Activated naive CD8-positive, alpha-beta T cell (primary cell): Measurements from ENCODE around the gene KRT83.

Source experiments
- H3K27ac Mint-ChIP-seq: one replicate; pipeline ENCODE4 v1.8.0; 2021; ENCODE audit warnings: mixed read lengths
- H3K27me3 Mint-ChIP-seq: one replicate; pipeline ENCODE4 v1.8.0; 2021; ENCODE audit warnings: mixed read lengths
- H3K36me3 Mint-ChIP-seq: one replicate; pipeline ENCODE4 v1.8.0; 2021; ENCODE audit warnings: mixed read lengths
- H3K4me1 Mint-ChIP-seq: one replicate; pipeline ENCODE4 v1.8.0; 2021; ENCODE audit warnings: low read depth, mixed read lengths
- H3K4me3 Mint-ChIP-seq: one replicate; pipeline ENCODE4 v1.8.0; 2021; ENCODE audit warnings: mild to moderate bottlenecking, mixed read lengths
- H3K9me3 Mint-ChIP-seq: one replicate; pipeline ENCODE4 v1.8.0; 2021; ENCODE audit warnings: low read depth, mixed read lengths

KRT83 gene

DNA sequence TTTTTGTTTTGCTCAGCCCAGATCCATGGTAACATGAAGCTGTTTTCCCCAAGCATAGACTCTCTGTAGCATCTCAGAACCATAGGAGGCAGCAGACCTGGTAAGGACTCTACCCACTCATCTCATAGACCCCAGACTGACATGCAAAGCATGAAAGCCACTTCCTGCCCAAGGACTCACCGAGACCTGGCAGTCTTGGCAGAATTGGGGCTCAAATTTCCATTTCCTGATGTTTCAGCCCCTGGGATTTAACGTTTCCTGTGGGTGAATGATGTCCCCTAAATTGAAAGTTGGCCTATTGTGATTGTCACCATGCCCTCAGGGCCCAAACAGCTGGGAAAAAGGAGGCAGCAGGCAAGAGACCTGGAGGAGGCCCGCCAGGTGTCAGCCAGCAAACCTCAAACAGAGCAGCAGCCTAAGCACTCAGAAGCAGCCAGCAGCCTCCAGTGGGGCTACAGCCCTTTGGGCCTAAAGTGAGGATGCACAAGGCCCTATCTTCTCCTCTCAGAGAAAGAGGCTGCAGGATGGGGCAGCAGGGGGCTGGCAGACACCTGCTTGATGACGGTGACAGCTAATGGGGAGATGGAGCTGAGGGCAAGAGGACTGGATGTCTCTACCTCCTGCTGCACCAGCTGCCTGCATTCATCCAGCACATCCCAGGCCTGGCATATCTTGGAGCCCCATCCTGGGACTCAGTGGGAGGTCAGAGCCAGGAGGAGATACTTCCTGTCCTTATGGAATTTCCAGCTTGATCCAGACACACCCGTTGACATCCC lies 37.6 kb upstream of the KRT83 start:
- H3K4me3 Mint-ChIP-seq, result peak overlapping the region; percentile 30

DNA sequence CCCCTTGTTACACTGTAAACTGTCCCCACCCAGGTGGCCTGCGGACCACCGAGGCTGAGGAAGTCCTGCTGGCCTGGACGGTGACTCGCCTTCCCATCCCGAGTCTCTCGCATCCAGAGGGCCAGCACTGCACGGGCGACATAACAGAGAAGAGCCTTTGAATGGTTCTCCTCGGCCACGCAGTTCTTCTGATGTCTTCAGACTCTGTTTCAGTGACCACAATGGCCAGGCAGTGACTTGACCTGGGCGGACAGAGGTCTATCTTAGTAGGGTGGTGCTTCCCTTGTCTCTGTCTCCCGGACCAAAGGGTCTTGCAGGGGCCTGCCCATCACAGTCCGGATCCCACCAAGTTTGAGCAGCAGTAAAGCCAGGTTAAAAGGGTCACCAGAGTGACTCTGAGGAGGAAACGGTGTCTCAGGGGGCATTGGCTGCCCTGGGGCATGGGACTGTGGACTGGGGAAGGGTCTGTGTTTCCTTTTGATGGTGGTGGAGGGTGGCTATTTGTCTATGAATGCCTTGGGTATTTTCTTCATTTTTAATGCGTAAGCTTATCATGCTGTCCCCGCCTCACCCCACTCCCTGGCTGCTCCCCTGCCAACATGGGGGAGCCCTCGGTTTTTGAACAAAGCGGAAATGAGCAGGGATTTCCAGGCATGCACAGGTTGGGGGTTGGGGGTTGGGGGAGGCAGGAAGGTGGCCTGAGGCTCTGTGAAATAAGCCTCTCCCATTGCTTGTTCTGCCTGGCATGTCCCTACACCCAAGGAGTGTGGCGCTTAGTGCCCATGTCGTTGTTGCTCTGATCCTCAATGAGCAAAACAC lies 35.8 kb upstream of the KRT83 start:
- H3K4me3 Mint-ChIP-seq, result no peak overlapping the region
- H3K9me3 Mint-ChIP-seq, result no peaks in the 10 kb centered on the region
- no peaks in the 10 kb centered on the region for H3K36me3 Mint-ChIP-seq
- peaks cover 43% of the 10 kb centered on the region for H3K4me1 Mint-ChIP-seq
- peaks cover 3% of the 10 kb centered on the region for H3K27me3 Mint-ChIP-seq
- no peak overlapping the region for H3K27ac Mint-ChIP-seq

More for the DNA sequence above, 37.6 kb upstream of the KRT83 start:
- Mint-ChIP-seq H3K27me3 (no peaks in the 10 kb centered on the region), H3K9me3 (no peaks in the 10 kb centered on the region), H3K27ac (peak overlapping the region; percentile 41), H3K4me1 (peaks cover 27% of the 10 kb centered on the region), H3K36me3 (no peaks in the 10 kb centered on the region)

DNA sequence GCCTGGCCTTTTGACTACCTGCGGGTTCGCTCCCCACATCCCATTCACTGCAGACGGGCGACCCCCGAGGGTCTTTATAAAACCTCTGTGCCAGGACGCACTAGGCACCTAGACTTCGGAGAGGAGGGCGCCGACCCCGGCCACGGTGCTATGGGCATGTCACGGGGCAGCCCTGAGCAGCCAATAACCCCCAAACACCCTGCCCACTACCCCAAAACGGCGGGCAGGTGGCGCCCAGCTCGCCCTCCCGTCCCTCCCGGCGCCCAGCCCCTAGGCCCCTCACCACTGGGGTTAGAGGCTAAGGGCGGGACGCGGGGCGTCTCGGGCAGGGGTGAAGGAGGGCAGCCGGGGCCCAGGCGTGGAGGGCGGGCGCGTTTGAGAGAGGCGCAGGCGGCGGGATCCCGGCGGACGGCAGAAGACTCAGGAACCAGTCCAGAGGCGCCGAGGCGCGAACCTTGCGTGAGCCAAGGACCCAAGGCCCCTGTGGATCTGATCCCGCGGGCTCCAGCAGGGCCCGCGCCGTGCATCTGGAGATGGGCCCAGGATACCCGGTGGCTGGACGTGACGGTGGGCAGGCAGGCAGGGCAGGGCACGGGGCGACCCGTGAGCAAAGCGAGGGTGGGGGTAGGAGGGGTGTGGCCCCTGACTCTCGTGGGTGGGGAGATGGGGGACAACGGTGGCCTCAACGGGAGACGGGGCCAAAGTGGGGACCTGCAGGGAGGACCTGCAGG lies 35.0 kb upstream of the KRT83 start:
- no peak overlapping the region for H3K4me3 Mint-ChIP-seq
- no peaks in the 10 kb centered on the region for H3K36me3 Mint-ChIP-seq
- H3K27ac Mint-ChIP-seq, result no peak overlapping the region
- peaks cover 47% of the 10 kb centered on the region for H3K4me1 Mint-ChIP-seq
- H3K9me3 Mint-ChIP-seq, result no peaks in the 10 kb centered on the region
- peaks cover 3% of the 10 kb centered on the region for H3K27me3 Mint-ChIP-seq

DNA sequence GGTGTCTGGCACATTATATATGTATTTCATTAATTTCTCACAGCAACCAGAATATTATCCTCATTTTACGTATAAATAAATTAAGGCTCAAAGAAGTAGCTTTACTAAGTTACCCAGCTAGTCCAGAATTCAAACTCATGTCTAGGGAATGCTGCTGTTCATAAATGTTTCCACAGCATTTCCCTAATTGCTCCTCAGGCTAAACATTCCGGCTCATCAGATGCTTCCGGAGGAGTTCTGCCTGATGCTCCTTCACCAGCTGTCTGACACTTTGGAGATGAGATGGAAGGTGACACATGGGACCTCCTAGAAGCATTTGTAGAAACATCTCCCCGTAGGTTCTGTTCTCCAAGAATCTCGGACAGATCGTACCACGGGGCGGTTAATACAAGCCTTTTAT lies 34.0 kb upstream of the KRT83 start:
- Mint-ChIP-seq H3K4me3 (no peak overlapping the region), H3K27ac (no peak overlapping the region), H3K9me3 (no peaks in the 10 kb centered on the region), H3K4me1 (peaks cover 54% of the 10 kb centered on the region), H3K36me3 (no peaks in the 10 kb centered on the region), H3K27me3 (peaks cover 3% of the 10 kb centered on the region)

DNA sequence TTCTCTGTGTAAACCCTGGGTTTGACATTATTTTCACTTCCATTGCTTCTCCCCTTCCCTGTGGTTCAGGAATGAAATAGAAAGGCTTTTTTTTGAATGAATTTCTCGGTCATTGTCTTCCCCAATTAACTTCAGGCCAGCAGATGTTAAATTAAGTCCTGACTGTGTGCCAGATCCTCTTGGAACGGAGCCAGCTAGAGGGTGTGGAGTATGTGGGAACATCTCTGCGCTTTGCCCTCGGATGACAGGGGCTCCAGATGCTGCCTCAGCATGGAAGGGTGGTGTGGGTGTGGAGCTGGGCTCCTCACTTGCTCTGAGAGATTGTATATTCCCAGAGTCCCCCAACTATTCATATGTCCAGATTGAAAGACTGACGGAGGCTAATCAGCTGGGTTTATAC lies 33.0 kb upstream of the KRT83 start:
- no peak overlapping the region for H3K4me3 Mint-ChIP-seq

DNA sequence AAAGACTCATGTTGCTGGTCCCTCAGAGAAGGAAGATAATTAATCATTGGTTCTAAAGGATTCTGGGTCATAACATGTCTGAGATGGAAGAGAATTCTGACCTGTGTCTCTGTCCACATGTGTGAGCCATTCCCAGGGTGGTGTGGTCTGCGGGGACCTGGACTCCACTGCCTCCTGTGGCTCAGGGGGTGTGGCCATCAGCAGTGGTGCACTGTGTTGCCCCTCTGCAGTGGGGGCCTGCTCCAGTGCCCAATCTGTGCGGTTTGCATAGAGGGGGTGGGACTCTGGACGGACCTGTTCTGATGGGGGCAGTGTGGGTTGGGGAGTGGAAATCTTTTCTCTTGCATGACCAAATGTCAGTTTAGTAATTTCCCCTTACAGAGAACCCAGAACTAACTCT lies 32.6 kb upstream of the KRT83 start:
- H3K9me3 Mint-ChIP-seq, result no peaks in the 10 kb centered on the region
- H3K36me3 Mint-ChIP-seq, result no peaks in the 10 kb centered on the region
- no peak overlapping the region for H3K4me3 Mint-ChIP-seq
- H3K27me3 Mint-ChIP-seq, result peaks cover 3% of the 10 kb centered on the region
- H3K27ac Mint-ChIP-seq, result no peak overlapping the region
- peaks cover 43% of the 10 kb centered on the region for H3K4me1 Mint-ChIP-seq

More for the DNA sequence above, 33.0 kb upstream of the KRT83 start:
- Mint-ChIP-seq H3K4me1 (peaks cover 47% of the 10 kb centered on the region), H3K9me3 (no peaks in the 10 kb centered on the region), H3K27ac (no peak overlapping the region), H3K36me3 (no peaks in the 10 kb centered on the region), H3K27me3 (peaks cover 3% of the 10 kb centered on the region)

DNA sequence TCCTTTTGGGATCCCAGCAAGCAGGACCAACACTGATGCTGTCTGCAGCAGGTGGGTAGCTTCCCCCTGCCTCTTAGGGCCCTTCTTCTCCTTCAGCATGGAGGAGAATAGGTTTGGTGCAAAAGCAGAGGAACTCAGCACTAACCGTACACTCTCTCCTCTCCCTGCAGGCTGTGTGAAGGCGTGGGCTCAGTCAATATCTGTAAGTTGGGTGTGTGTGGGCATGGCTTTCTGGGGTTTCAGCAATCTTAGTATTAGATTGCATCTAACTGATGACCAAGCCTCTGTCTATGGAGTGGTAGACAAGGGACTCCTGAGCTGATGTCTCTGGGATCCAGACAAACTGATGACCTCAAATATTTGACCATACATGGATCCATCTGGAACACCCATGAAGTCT lies 31.8 kb upstream of the KRT83 start:
- peaks cover 3% of the 10 kb centered on the region for H3K27me3 Mint-ChIP-seq
- H3K9me3 Mint-ChIP-seq, result no peaks in the 10 kb centered on the region
- peaks cover 35% of the 10 kb centered on the region for H3K4me1 Mint-ChIP-seq
- H3K36me3 Mint-ChIP-seq, result no peaks in the 10 kb centered on the region
- peak overlapping the region; percentile 27 for H3K4me3 Mint-ChIP-seq
- no peak overlapping the region for H3K27ac Mint-ChIP-seq

DNA sequence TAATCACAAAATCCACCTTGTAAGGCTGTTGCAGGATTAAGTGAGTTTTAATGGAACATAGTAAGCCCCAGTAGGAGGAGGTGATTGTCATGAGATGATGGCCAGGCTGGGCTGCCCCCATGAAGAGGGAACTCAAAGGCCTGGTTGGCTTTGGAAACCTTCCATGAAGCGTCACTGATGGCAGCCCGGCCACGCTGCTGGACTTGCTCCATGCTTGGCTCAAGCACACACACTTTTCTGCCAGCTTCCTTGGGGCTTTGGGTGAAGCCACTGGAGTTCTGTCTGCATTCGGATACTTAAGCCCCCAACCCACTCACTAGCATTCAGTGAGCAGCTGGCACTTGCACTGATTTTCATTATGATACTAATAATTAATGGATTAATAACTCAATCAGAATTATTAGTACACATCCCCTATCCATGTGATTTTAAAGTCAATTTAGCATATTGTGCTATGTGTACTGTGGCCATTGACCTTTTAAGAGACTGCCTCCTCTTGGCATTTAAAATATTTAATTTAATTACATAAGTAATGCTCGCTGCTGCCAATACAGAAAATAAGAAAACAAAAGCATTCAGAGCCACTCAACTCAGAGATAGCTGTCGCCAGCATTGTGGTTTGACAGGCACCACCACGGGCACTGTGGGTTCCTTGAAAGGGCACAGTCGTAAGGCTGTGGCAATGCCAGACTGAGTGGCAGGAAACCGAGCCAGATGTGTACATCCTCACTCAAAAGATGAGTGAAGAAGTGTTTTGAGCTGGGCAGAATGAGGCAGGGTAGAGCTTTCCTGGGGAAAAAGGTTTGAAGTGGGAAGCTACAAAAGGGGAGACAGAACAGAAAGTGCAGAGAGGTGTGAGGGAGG lies 30.2 kb upstream of the KRT83 start:
- no peaks in the 10 kb centered on the region for H3K9me3 Mint-ChIP-seq
- H3K27me3 Mint-ChIP-seq, result peaks cover 3% of the 10 kb centered on the region
- no peaks in the 10 kb centered on the region for H3K36me3 Mint-ChIP-seq
- peaks cover 29% of the 10 kb centered on the region for H3K4me1 Mint-ChIP-seq
- no peak overlapping the region for H3K27ac Mint-ChIP-seq
- peak overlapping the region; percentile 42 for H3K4me3 Mint-ChIP-seq

DNA sequence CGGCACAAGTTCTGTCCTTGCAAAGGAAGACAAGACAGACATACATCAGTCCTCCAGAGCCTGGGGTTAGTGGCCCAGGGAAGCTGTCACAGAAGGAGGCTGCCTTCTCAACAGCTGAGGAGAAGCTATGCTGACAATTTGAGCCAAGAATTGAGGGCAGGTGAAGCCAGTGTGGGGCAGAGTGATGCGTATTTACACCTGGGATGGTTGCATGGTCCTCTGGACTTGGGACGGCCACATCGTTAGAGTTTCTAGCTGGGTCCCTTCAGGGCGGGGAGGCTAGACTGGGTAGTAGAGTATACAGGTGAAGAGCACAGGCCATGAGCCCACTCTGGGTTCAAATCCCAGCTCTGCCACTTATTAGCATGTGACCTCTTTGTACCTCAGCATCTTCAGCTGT lies 29.6 kb upstream of the KRT83 start:
- no peak overlapping the region for H3K27ac Mint-ChIP-seq
- H3K4me1 Mint-ChIP-seq, result peaks cover 29% of the 10 kb centered on the region
- no peaks in the 10 kb centered on the region for H3K36me3 Mint-ChIP-seq
- peaks cover 3% of the 10 kb centered on the region for H3K27me3 Mint-ChIP-seq
- no peak overlapping the region for H3K4me3 Mint-ChIP-seq
- H3K9me3 Mint-ChIP-seq, result no peaks in the 10 kb centered on the region

DNA sequence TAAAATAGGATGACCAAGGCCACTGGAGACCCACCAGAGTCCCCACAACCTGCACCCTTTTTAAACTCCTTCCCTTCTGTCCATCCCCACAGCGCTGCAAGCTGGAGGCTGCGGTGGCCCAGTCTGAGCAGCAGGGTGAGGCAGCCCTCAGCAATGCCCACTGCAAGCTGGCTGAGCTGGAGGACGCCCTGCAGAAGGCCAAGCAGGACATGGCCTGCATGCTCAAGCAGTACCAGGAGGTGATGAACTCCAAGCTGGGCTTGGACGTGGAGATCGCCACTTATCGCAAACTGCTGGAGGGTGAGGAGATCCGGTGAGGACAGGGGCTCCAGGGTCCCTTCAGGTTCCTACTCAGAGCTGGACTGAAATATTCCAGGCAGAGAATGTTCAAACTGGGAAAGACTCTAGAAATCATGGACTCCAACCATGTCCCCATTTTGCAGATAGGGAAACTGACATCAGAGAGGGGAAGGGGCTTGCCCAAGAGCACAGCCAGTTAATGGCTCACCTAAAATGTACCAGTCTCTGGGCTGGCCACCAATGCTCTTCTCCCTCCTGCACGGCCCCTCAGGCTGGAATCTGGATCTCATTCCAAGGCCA lies 28.9 kb upstream of the KRT83 start:
- H3K4me1 Mint-ChIP-seq, result peaks cover 29% of the 10 kb centered on the region
- H3K27me3 Mint-ChIP-seq, result peaks cover 3% of the 10 kb centered on the region
- H3K36me3 Mint-ChIP-seq, result no peaks in the 10 kb centered on the region
- H3K27ac Mint-ChIP-seq, result no peak overlapping the region
- no peak overlapping the region for H3K4me3 Mint-ChIP-seq
- no peaks in the 10 kb centered on the region for H3K9me3 Mint-ChIP-seq

DNA sequence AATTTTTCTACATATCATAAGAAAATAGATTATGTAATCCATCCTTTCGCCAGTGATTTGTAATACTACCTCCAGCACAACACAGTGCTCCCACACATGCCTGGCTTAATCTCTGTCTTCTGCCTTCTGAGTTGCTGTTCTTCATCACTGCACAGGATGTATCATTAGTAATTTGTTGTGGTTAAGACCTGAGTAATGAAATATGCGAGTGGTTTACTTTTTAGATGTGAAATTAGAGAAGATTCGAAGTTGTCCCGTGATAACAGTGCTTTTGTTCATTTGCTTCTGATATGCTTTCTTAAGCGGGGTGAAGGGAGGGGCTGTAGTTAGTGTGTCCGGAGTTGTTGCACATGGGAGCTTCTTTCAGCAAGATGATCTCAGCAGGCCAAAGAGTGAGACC lies 28.0 kb upstream of the KRT83 start:
- Mint-ChIP-seq H3K4me3 (no peak overlapping the region), H3K4me1 (peaks cover 29% of the 10 kb centered on the region), H3K27me3 (peaks cover 3% of the 10 kb centered on the region), H3K9me3 (no peaks in the 10 kb centered on the region), H3K27ac (no peak overlapping the region), H3K36me3 (no peaks in the 10 kb centered on the region)

DNA sequence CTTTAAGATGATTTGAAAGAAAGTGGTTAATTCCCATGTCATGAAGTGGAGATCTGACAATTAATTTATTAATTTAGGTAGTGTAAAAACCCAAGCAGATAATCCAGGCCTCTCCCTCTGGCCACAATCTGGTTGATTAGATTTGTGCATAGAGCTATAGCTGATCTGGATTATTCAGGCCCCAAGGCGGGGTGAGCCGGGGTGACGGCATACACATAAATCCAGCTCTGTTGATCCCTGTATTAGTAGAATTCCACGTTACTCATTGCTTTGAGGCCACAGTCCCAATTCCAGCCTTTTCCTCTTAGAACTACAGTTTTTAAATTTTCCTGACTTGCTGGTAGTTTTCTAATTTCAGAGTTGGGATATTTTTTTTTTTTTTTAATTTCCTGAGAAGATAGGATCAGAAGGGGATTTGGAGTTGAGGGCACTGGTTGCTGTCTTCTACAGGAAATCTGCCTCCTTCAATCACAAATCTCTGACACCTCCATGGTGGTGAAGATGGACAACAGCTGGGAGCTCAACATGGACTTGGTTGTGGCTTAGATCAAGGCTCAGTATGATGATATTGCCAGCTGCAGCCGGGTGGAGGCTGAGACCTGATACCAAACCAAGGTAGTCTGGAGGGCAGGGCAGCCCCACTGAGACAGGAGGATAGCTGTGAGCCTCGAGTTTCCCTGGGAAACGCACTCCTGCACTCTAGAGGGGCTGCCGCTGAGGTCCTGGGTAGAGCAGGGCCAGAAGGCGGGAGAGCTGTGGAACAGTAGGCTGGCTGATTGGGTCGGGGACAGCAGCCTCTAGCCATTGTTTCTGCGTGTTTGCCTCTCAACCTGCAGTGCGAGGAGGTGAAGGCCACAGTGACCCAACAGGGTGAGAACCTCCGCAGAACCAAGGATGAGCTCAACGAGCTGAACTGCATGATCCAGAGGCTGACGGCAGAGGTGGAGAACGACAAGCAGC lies 26.6 kb upstream of the KRT83 start:
- Mint-ChIP-seq H3K4me1 (peaks cover 21% of the 10 kb centered on the region), H3K9me3 (no peaks in the 10 kb centered on the region), H3K27me3 (no peaks in the 10 kb centered on the region), H3K36me3 (no peaks in the 10 kb centered on the region), H3K27ac (no peak overlapping the region), H3K4me3 (no peak overlapping the region)

DNA sequence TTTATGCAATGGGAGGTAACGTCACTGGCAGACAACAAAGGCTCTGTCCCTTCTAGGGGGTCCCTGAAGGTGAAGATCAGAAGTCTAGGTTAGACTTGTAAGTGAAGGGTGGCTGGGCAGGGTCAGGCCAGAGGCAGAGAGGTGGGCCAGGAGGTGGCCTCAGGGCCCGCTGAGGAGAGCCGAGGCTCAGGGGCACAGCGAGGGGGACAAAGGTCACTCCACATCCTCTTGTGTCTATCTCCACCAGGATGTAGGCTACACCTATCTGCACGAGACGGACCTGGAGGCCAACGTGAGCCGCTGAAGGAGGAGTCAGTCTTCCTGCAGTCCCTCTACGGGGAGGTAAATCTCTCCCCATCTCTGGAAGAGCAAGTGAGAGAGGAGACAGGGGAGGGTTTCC lies 25.8 kb upstream of the KRT83 start:
- no peak overlapping the region for H3K4me3 Mint-ChIP-seq
- H3K36me3 Mint-ChIP-seq, result no peaks in the 10 kb centered on the region
- no peak overlapping the region for H3K27ac Mint-ChIP-seq
- no peaks in the 10 kb centered on the region for H3K9me3 Mint-ChIP-seq
- H3K4me1 Mint-ChIP-seq, result peaks cover 13% of the 10 kb centered on the region
- H3K27me3 Mint-ChIP-seq, result no peaks in the 10 kb centered on the region
